GM23338 (cell line): ENCODE measurements around the gene WDR37.

Experiments used
- CREB1 ChIP-seq: fragments of 250-450 bp; sonication (Bioruptor Pico); IDR thresholded peaks from 2 replicates; pipeline ENCODE4 v1.5.0; 2020; ENCODE audit warnings: low read depth, mild to moderate bottlenecking, moderate library complexity
- CTCF ChIP-seq, 2 experiments: fragments of 200-600 bp in 1 of 2; sonication (generic) in 1 of 2; conservative IDR thresholded peaks; 2 replicates each; pipeline versions ENCODE4 v1.5.1 to v1.6.1; 2016 to 2017; ENCODE audit warnings: antibody characterized with exemption in 2 of 2, low read depth in 2 of 2, mild to moderate bottlenecking in 2 of 2, moderate library complexity in 1 of 2
- EZH2 ChIP-seq: fragments of 200-600 bp; sonication (generic); IDR thresholded peaks from one replicate; pipeline ENCODE4 v1.8.0; 2017; ENCODE audit warnings: antibody characterized with exemption, mild to moderate bottlenecking, low read depth; ENCODE audit not compliant: unreplicated experiment
- EZH2phosphoT487 ChIP-seq: fragments of 200-600 bp; sonication (generic); IDR thresholded peaks from one replicate; pipeline ENCODE4 v1.8.1; 2018; ENCODE audit warnings: antibody characterized with exemption; ENCODE audit not compliant: unreplicated experiment
- JUNB ChIP-seq: IDR thresholded peaks from one replicate; pipeline ENCODE4 v1.6.1; 2016; ENCODE audit warnings: antibody characterized with exemption; ENCODE audit not compliant: unreplicated experiment
- POLR2AphosphoS5 ChIP-seq: IDR thresholded peaks from 2 replicates; pipeline ENCODE4 v1.6.1; 2016; ENCODE audit warnings: antibody characterized with exemption, low read depth
- TF ChIP-seq, protein P1 (sequence below): IDR thresholded peaks from one replicate; pipeline ENCODE4 v1.6.1; 2018; ENCODE audit warnings: antibody characterized with exemption; ENCODE audit not compliant: unreplicated experiment

DNA sequence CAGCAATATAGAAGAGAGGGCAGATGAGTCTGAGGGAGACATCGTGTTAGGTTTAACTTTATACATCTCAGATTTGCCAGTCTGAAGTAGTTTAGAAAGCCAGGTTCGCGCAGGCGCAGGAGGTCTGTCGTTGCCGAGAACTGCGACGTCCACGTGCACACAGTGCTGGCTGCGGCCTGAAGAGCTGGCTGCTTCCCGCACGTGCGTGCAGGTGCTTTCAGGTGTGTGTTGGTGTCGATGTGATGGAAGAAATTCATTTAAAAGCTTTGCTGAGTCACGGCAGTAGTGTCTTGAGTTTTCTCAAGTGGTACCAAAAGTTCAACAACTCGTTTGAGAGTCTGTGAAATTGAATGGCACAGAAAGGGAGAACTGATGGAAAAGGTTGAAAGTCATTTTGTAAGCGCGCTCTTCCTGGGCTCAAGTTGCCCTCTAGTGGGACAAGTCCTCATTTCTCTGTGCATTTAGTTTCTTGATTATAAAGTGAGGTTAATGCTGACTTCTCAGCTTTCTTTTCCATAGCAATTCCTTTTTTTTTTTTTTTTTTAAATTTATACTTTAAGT lies 18.6 kb downstream of the WDR37 start:
- TF ChIP-seq CTCF (conservative IDR thresholded peaks at IDR 0.05; ENCODE audit: low read depth in 2 of 2) (peak; percentile 45 to 55), POLR2AphosphoS5 (no peak), EZH2phosphoT487 (no peak), CREB1 (CRISPR knock-in tag) (no peak), EZH2 (no peak), JUNB (no peak)
- TF ChIP-seq, protein P1, sequence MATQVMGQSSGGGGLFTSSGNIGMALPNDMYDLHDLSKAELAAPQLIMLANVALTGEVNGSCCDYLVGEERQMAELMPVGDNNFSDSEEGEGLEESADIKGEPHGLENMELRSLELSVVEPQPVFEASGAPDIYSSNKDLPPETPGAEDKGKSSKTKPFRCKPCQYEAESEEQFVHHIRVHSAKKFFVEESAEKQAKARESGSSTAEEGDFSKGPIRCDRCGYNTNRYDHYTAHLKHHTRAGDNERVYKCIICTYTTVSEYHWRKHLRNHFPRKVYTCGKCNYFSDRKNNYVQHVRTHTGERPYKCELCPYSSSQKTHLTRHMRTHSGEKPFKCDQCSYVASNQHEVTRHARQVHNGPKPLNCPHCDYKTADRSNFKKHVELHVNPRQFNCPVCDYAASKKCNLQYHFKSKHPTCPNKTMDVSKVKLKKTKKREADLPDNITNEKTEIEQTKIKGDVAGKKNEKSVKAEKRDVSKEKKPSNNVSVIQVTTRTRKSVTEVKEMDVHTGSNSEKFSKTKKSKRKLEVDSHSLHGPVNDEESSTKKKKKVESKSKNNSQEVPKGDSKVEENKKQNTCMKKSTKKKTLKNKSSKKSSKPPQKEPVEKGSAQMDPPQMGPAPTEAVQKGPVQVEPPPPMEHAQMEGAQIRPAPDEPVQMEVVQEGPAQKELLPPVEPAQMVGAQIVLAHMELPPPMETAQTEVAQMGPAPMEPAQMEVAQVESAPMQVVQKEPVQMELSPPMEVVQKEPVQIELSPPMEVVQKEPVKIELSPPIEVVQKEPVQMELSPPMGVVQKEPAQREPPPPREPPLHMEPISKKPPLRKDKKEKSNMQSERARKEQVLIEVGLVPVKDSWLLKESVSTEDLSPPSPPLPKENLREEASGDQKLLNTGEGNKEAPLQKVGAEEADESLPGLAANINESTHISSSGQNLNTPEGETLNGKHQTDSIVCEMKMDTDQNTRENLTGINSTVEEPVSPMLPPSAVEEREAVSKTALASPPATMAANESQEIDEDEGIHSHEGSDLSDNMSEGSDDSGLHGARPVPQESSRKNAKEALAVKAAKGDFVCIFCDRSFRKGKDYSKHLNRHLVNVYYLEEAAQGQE: no peak
